ENCODE results near the gene MYO1E. TPM values are rescaled to one million over a fixed set of nuclear protein-coding genes. Genes with fewer than 3 reads are reported as not detected.
A peak's percentile ranks its signal among the peaks of the same experiment; 100 is the strongest.

MYO1E gene
- polyA plus RNA-seq, 1 donor: 126 TPM

GRCh38 chr15:59203008-59203407 is 169.7 kb downstream of the MYO1E start:
- peaks cover 2% of the 10 kb centered on the region for H3K9me3 ChIP-seq (ENCODE audit: control insufficient read depth, low read depth, low read length)
- H3K27me3 ChIP-seq (ENCODE audit: control insufficient read depth, insufficient read depth, low read length): no peaks in the 10 kb centered on the region
- H3K4me3 ChIP-seq (ENCODE audit: low read length): no peak overlapping the region
- no CpG with 5 or more reads among the region's 6 CpGs for WGBS (ENCODE audit: insufficient coverage, low lambda C conversion rate)
- peaks cover 78% of the 10 kb centered on the region for H3K36me3 ChIP-seq (ENCODE audit: control insufficient read depth, insufficient read depth, low read length)
- no peak for DNase-seq
- H3K4me1 ChIP-seq (ENCODE audit: control insufficient read depth, insufficient read depth, low read length): peaks cover 7% of the 10 kb centered on the region
- H3K27ac ChIP-seq (ENCODE audit: low read length): no peak overlapping the region

GRCh38 chr15:59200560-59200959 is 172.1 kb downstream of the MYO1E start:
- Histone ChIP-seq H3K36me3 (ENCODE audit: control insufficient read depth, insufficient read depth, low read length) (peaks cover 68% of the 10 kb centered on the region), H3K9me3 (ENCODE audit: control insufficient read depth, low read depth, low read length) (no peaks in the 10 kb centered on the region), H3K27ac (ENCODE audit: low read length) (peak overlapping the region; percentile 86), H3K4me1 (ENCODE audit: control insufficient read depth, insufficient read depth, low read length) (peaks cover 7% of the 10 kb centered on the region), H3K27me3 (ENCODE audit: control insufficient read depth, insufficient read depth, low read length) (no peaks in the 10 kb centered on the region), H3K4me3 (ENCODE audit: low read length) (no peak overlapping the region)
- WGBS (ENCODE audit: insufficient coverage, low lambda C conversion rate): no CpG with 5 or more reads among the region's 9 CpGs
- DNase-seq: no peak

GRCh38 chr15:59199626-59200465 is 172.8 kb downstream of the MYO1E start:
- H3K27me3 ChIP-seq (ENCODE audit: control insufficient read depth, insufficient read depth, low read length): no peaks in the 10 kb centered on the region
- H3K9me3 ChIP-seq (ENCODE audit: control insufficient read depth, low read depth, low read length): no peaks in the 10 kb centered on the region
- peaks cover 7% of the 10 kb centered on the region for H3K4me1 ChIP-seq (ENCODE audit: control insufficient read depth, insufficient read depth, low read length)
- H3K36me3 ChIP-seq (ENCODE audit: control insufficient read depth, insufficient read depth, low read length): peaks cover 66% of the 10 kb centered on the region
- 90% methylated on average over 2 of the region's 10 CpGs for WGBS (ENCODE audit: insufficient coverage, low lambda C conversion rate)
- DNase-seq: peak; percentile 70 to 86
- no peak overlapping the region for H3K4me3 ChIP-seq (ENCODE audit: low read length)
- peak overlapping the region; percentile 86 for H3K27ac ChIP-seq (ENCODE audit: low read length)

DNA sequence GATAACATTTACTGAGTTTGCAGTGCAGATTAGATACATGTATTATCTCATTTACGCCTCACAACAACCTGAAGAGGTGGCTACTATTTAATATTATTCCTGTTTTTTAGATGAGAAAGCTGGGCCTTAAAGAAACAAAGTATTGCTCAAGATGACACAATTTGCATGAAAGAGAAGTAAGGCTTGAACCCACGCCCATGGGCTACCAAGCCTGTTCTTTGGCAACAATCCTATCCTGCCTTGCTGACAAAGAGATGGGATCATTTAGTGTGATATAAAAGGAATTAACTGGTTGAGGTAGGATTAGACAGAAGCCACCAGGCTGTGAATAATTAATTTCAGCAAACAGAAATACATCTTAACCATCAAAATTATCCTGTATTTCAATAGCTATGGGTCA is 175.2 kb downstream of the MYO1E start:
- DNase-seq: no peak
- Histone ChIP-seq H3K4me3 (ENCODE audit: low read length) (no peak overlapping the region), H3K4me1 (ENCODE audit: control insufficient read depth, insufficient read depth, low read length) (peaks cover 7% of the 10 kb centered on the region), H3K9me3 (ENCODE audit: control insufficient read depth, low read depth, low read length) (no peaks in the 10 kb centered on the region), H3K36me3 (ENCODE audit: control insufficient read depth, insufficient read depth, low read length) (peaks cover 69% of the 10 kb centered on the region), H3K27ac (ENCODE audit: low read length) (no peak overlapping the region), H3K27me3 (ENCODE audit: control insufficient read depth, insufficient read depth, low read length) (no peaks in the 10 kb centered on the region)
- no CpG with 5 or more reads among the region's 2 CpGs for WGBS (ENCODE audit: insufficient coverage, low lambda C conversion rate)

GRCh38 chr15:59196416-59196815 is 176.3 kb downstream of the MYO1E start:
- WGBS (ENCODE audit: insufficient coverage, low lambda C conversion rate): 86% methylated on average over 1 of the region's 2 CpGs
- H3K36me3 ChIP-seq (ENCODE audit: control insufficient read depth, insufficient read depth, low read length): peaks cover 67% of the 10 kb centered on the region
- no peaks in the 10 kb centered on the region for H3K9me3 ChIP-seq (ENCODE audit: control insufficient read depth, low read depth, low read length)
- no peak overlapping the region for H3K4me3 ChIP-seq (ENCODE audit: low read length)
- H3K27ac ChIP-seq (ENCODE audit: low read length): no peak overlapping the region
- peaks cover 7% of the 10 kb centered on the region for H3K4me1 ChIP-seq (ENCODE audit: control insufficient read depth, insufficient read depth, low read length)
- H3K27me3 ChIP-seq (ENCODE audit: control insufficient read depth, insufficient read depth, low read length): no peaks in the 10 kb centered on the region
- DNase-seq: no peak

- H3K27me3 ChIP-seq (ENCODE audit: control insufficient read depth, insufficient read depth, low read length): no peaks in the 10 kb centered on the region
- H3K36me3 ChIP-seq (ENCODE audit: control insufficient read depth, insufficient read depth, low read length): peaks cover 72% of the 10 kb centered on the region
- no peak for DNase-seq
- no peak overlapping the region for H3K4me3 ChIP-seq (ENCODE audit: low read length)
- H3K27ac ChIP-seq (ENCODE audit: low read length): no peak overlapping the region
- H3K9me3 ChIP-seq (ENCODE audit: control insufficient read depth, low read depth, low read length): no peaks in the 10 kb centered on the region
- 100% methylated on average over 5 of the region's 10 CpGs for WGBS (ENCODE audit: insufficient coverage, low lambda C conversion rate)
- H3K4me1 ChIP-seq (ENCODE audit: control insufficient read depth, insufficient read depth, low read length): no peaks in the 10 kb centered on the region
These were observed 177.9 kb downstream of the MYO1E start for GRCh38 chr15:59194639-59195325.

GRCh38 chr15:59191855-59192237 is 180.8 kb downstream of the MYO1E start:
- no peak for DNase-seq
- WGBS (ENCODE audit: insufficient coverage, low lambda C conversion rate): 93% methylated on average over 3 of the region's 6 CpGs
- Histone ChIP-seq H3K4me3 (ENCODE audit: low read length) (no peak overlapping the region), H3K36me3 (ENCODE audit: control insufficient read depth, insufficient read depth, low read length) (peaks cover 76% of the 10 kb centered on the region), H3K9me3 (ENCODE audit: control insufficient read depth, low read depth, low read length) (no peaks in the 10 kb centered on the region), H3K27ac (ENCODE audit: low read length) (no peak overlapping the region), H3K4me1 (ENCODE audit: control insufficient read depth, insufficient read depth, low read length) (no peaks in the 10 kb centered on the region), H3K27me3 (ENCODE audit: control insufficient read depth, insufficient read depth, low read length) (no peaks in the 10 kb centered on the region)

GRCh38 chr15:59190291-59190690 is 182.4 kb downstream of the MYO1E start:
- no peak for DNase-seq
- Histone ChIP-seq H3K27ac (ENCODE audit: low read length) (no peak overlapping the region), H3K27me3 (ENCODE audit: control insufficient read depth, insufficient read depth, low read length) (no peaks in the 10 kb centered on the region), H3K4me1 (ENCODE audit: control insufficient read depth, insufficient read depth, low read length) (no peaks in the 10 kb centered on the region), H3K4me3 (ENCODE audit: low read length) (no peak overlapping the region), H3K36me3 (ENCODE audit: control insufficient read depth, insufficient read depth, low read length) (peaks cover 77% of the 10 kb centered on the region), H3K9me3 (ENCODE audit: control insufficient read depth, low read depth, low read length) (no peaks in the 10 kb centered on the region)
- no CpG with 5 or more reads among the region's 7 CpGs for WGBS (ENCODE audit: insufficient coverage, low lambda C conversion rate)

DNA sequence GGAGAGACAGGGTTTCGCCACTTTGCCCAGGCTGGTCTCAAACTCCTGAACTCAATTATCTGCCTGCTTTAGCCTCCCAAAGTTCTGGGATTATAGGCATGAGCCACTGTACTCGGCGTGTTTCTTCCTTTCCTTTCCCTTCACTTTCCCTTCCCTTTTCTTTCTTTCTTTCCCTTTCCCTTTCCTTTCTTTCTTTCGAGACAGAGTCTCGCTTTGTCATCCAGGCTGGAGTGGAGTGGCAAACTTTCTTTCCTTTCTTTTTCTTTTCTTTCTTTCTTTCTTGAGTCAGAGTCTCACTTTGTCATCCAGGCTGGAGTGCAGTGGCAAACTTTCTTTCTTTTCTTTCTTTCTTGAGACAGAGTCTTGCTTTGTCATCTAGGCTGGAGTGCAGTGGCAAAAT is 183.4 kb downstream of the MYO1E start:
- H3K27ac ChIP-seq (ENCODE audit: low read length): no peak overlapping the region
- 95% methylated on average over 4 of the region's 5 CpGs for WGBS (ENCODE audit: insufficient coverage, low lambda C conversion rate)
- peaks cover 70% of the 10 kb centered on the region for H3K36me3 ChIP-seq (ENCODE audit: control insufficient read depth, insufficient read depth, low read length)
- no peaks in the 10 kb centered on the region for H3K27me3 ChIP-seq (ENCODE audit: control insufficient read depth, insufficient read depth, low read length)
- DNase-seq: no peak
- H3K4me1 ChIP-seq (ENCODE audit: control insufficient read depth, insufficient read depth, low read length): no peaks in the 10 kb centered on the region
- no peaks in the 10 kb centered on the region for H3K9me3 ChIP-seq (ENCODE audit: control insufficient read depth, low read depth, low read length)
- H3K4me3 ChIP-seq (ENCODE audit: low read length): no peak overlapping the region

- Histone ChIP-seq H3K4me1 (ENCODE audit: control insufficient read depth, insufficient read depth, low read length) (no peaks in the 10 kb centered on the region), H3K9me3 (ENCODE audit: control insufficient read depth, low read depth, low read length) (no peaks in the 10 kb centered on the region), H3K27ac (ENCODE audit: low read length) (no peak overlapping the region), H3K27me3 (ENCODE audit: control insufficient read depth, insufficient read depth, low read length) (no peaks in the 10 kb centered on the region), H3K4me3 (ENCODE audit: low read length) (no peak overlapping the region), H3K36me3 (ENCODE audit: control insufficient read depth, insufficient read depth, low read length) (peaks cover 67% of the 10 kb centered on the region)
- no CpG with 5 or more reads among the region's 4 CpGs for WGBS (ENCODE audit: insufficient coverage, low lambda C conversion rate)
- DNase-seq: no peak
These were observed 186.2 kb downstream of the MYO1E start for GRCh38 chr15:59186501-59186900.
